Sigmoid colon (tissue), 7 donors: ENCODE data around the gene C14orf132. TPM values are rescaled to one million over a fixed set of nuclear protein-coding genes. Genes with fewer than 3 reads are reported as not detected.

Source experiments
- DNase-seq: peaks from one replicate; pipeline ENCODE4 v3.0.0-alpha.2; 2019
- H3K27ac ChIP-seq, 4 donors: fragments of 200-600 bp; sonication (generic); one replicate each; pipeline ENCODE4 v1.5.1; 2016 to 2019; ENCODE audit warnings: mild to moderate bottlenecking in 1 of 4
- H3K27me3 ChIP-seq, 3 donors: fragments of 200-600 bp; sonication (generic); one replicate each; pipeline ENCODE4 v1.5.1; 2019; ENCODE audit warnings: mild to moderate bottlenecking in 1 of 3
- H3K36me3 ChIP-seq, 4 donors: fragments of 200-600 bp; sonication (generic); one replicate each; pipeline ENCODE4 v1.5.1; 2016 to 2019
- H3K4me1 ChIP-seq, 4 donors: fragments of 200-600 bp; sonication (generic); one replicate each; pipeline ENCODE4 v1.5.1; 2017 to 2019
- H3K4me3 ChIP-seq, 4 donors: fragments of 200-600 bp; sonication (generic); one replicate each; pipeline ENCODE4 v1.5.1; 2017 to 2019; ENCODE audit warnings: mild to moderate bottlenecking in 2 of 4, moderate library complexity in 1 of 4
- H3K9me3 ChIP-seq, 4 donors: fragments of 200-600 bp in 3 of 4; sonication (generic) in 3 of 4; one replicate each; pipeline versions ENCODE4 v1.5.1 to v1.6.1; 2013 to 2019
- EP300 ChIP-seq, 4 donors: sonication (generic); formaldehyde crosslinking; IDR thresholded peaks; one replicate each; pipeline ENCODE4 v1.6.1; 2017; ENCODE audit warnings: antibody characterized with exemption in 4 of 4
- POLR2A ChIP-seq, 2 donors: fragments of 450-650 bp; IDR thresholded peaks; one replicate each; pipeline ENCODE4 v1.6.1; 2016; ENCODE audit warnings: antibody characterized with exemption in 2 of 2, mild to moderate bottlenecking in 2 of 2, moderate library complexity in 2 of 2
- POLR2AphosphoS5 ChIP-seq, 4 donors: sonication (generic); formaldehyde crosslinking; IDR thresholded peaks; one replicate each; pipeline ENCODE4 v1.6.1; 2017; ENCODE audit warnings: antibody characterized with exemption in 4 of 4
- WGBS, 2 donors: extraction: QIAGEN DNeasy Blood & Tissue Kit; methylation state at CpG; one replicate each; pipeline ENCODE4 v1.1.7; 2013; 5-methylcytosine and 5-hydroxymethylcytosine counted together
- intact Hi-C: fragments of 100-400 bp; cut with DNase I; formaldehyde crosslinking; loops from one replicate; pipeline ENCODE4 v1.15.1; 2023
- polyA plus RNA-seq, 3 donors: library from polyadenylated mRNA; stranded (reverse); fragments of 200-250 nt; gene quantifications; one replicate each; pipeline ENCODE4 v1.2.3, GENCODE V29; 2013
- total RNA-seq, 4 donors: library from RNA; depleted of rRNA; stranded (reverse); fragments of >200 nt; gene quantifications; one replicate each; pipeline ENCODE4 v1.1.0, GENCODE V29; 2016
- TF ChIP-seq, protein P1 (sequence below), 4 experiments: fragments of 450-650 bp in 3 of 4; fragments of 200-600 bp in 1 of 4; IDR thresholded peaks; one replicate each; pipeline ENCODE4 v1.5.1; 2016 to 2019; ENCODE audit warnings: antibody characterized with exemption in 4 of 4, mild to moderate bottlenecking in 3 of 4, moderate library complexity in 2 of 4
- donor health status: healthy with polysubstance abuse.
- donor health status: Bipolar disorder and iron deficiency.
- donor health status: healthy.

The C14orf132 gene
- total and polyA plus RNA-seq, 7 donors, result 2.4 to 30.4 (median 10.4) TPM

DNA sequence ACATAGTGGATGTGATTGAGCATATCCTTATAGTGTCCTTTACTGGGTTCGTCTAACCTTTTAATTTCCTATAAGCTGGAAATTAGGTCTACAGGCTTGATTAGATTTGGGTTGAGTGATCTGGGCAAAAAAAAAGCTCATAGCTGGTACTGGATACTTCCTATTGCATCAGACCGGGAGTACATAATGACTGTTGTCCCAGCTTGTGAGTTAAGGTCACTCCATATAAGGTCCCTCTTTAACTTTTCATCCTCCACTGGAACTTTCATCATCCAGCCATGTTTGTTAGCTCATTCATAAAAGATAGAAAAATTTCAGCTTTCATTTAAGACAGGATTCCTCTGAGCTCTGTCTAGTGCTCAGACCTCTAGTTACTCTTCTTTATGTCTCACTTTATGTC lies 80.8 kb downstream of the C14orf132 start:
- H3K4me3 ChIP-seq, result no peak overlapping the region
- no peak overlapping the region for H3K27ac ChIP-seq
- no peaks in the 10 kb centered on the region for H3K27me3 ChIP-seq
- WGBS, 2 donors, result 75 to 85% methylated on average over 2 of the region's 2 CpGs
- TF ChIP-seq, protein P1, sequence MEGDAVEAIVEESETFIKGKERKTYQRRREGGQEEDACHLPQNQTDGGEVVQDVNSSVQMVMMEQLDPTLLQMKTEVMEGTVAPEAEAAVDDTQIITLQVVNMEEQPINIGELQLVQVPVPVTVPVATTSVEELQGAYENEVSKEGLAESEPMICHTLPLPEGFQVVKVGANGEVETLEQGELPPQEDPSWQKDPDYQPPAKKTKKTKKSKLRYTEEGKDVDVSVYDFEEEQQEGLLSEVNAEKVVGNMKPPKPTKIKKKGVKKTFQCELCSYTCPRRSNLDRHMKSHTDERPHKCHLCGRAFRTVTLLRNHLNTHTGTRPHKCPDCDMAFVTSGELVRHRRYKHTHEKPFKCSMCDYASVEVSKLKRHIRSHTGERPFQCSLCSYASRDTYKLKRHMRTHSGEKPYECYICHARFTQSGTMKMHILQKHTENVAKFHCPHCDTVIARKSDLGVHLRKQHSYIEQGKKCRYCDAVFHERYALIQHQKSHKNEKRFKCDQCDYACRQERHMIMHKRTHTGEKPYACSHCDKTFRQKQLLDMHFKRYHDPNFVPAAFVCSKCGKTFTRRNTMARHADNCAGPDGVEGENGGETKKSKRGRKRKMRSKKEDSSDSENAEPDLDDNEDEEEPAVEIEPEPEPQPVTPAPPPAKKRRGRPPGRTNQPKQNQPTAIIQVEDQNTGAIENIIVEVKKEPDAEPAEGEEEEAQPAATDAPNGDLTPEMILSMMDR (IDR thresholded peaks at IDR 0.05), result no peak
- TF ChIP-seq POLR2A (IDR thresholded peaks at IDR 0.05) (no peak), POLR2AphosphoS5 (IDR thresholded peaks at IDR 0.05) (no peak), EP300 (IDR thresholded peaks at IDR 0.05) (no peak)
- no peaks in the 10 kb centered on the region for H3K9me3 ChIP-seq
- no peak for DNase-seq
- no peaks in the 10 kb centered on the region for H3K36me3 ChIP-seq
- H3K4me1 ChIP-seq, result peaks cover 0 to 8% (median 5%) of the 10 kb centered on the region in 4 donors
- intact Hi-C loops, result no loop called here

DNA sequence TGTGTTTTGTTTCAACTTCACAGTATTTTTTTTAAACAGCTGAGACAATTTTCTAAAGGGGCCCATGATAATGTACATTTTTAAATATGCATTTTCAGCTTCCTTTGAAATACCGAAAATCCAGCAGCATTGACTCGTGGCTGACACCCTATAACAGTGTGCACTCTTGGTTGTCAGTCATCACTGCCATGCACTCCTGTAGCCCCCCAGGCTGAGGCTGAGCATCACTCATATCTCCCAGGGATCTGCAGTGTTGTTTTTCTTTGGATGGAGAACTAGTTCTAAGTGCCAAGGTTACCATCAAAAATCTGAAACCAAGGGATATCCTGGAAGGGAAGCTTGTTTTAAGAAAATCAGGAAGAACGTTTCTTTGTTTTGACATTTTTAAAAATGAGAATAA lies 81.2 kb downstream of the C14orf132 start:
- TF ChIP-seq POLR2A (IDR thresholded peaks at IDR 0.05), result no peak
- TF ChIP-seq POLR2AphosphoS5 (IDR thresholded peaks at IDR 0.05), result no peak
- TF ChIP-seq, protein P1 (IDR thresholded peaks at IDR 0.05), result no peak
- TF ChIP-seq EP300 (IDR thresholded peaks at IDR 0.05), result no peak
- 78 to 89% methylated on average over 3 of the region's 3 CpGs for WGBS, 2 donors
- Histone ChIP-seq H3K36me3 (no peaks in the 10 kb centered on the region), H3K4me3 (no peak overlapping the region), H3K4me1 (peaks cover 0 to 9% (median 5%) of the 10 kb centered on the region in 4 donors), H3K27ac (no peak overlapping the region), H3K9me3 (no peaks in the 10 kb centered on the region), H3K27me3 (no peaks in the 10 kb centered on the region)
- no peak for DNase-seq
- intact Hi-C loops, result no loop called here

DNA sequence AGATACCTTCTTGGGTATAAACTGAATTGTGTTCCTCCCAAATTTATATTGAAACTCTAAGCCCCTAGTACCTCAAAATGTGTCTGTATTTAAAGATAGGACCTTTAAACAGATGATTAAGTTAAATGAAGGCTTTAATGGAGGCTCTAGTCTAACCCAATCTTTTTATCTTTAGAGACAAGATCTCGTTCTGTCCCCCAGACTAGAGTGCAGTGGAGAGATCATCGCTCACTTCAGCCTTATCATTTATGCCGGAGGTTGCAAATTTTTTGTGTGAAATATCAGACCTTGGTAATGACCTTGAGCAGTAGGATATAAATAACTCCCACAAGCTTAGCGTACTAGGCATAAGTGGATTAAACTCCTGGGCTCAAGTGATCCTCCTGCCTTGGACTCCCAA lies 81.8 kb downstream of the C14orf132 start:
- intact Hi-C loops, result no loop called here
- no peaks in the 10 kb centered on the region for H3K36me3 ChIP-seq
- H3K4me3 ChIP-seq, result no peak overlapping the region
- no peaks in the 10 kb centered on the region for H3K27me3 ChIP-seq
- 93 to 94% methylated on average over 4 of the region's 4 CpGs for WGBS, 2 donors
- no peaks in the 10 kb centered on the region for H3K9me3 ChIP-seq
- TF ChIP-seq POLR2AphosphoS5 (IDR thresholded peaks at IDR 0.05) (no peak), EP300 (IDR thresholded peaks at IDR 0.05) (no peak), POLR2A (IDR thresholded peaks at IDR 0.05) (no peak)
- TF ChIP-seq, protein P1 (IDR thresholded peaks at IDR 0.05), result no peak
- no peak overlapping the region for H3K27ac ChIP-seq
- no peak for DNase-seq
- peaks cover 0 to 13% (median 5%) of the 10 kb centered on the region in 4 donors for H3K4me1 ChIP-seq

DNA sequence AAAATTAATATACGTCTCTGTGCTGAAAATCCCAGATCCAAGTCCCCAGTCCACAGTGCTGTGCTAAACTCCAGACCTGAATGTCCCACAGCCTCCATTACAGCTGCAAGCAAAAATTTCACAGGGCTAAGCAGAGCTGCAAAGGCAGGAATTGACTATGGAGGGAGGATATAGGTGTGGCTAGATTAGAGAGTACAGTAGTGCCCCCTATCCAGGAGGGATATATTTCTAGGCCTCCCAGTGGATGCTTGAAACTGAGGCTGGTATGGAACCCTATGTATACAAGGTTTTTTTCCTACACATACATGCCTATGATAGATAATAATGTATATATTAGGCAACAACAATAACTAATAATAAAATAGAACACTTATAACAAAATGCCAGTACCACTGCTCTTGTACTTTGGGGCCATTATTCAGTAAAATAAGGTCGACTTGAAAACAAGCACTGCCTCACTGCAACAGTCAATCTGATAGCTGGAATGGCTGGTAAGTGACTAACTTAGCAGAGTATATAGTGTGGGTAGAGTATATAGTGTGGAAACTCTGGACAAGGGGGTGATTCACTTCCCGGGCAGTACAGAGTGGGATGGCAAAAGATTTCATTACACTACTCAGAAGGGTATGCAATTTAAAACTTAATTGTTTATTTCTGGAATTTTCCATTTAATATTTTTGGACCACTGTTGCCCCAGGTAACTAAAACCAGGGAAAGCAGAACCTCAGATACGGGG lies 82.7 kb downstream of the C14orf132 start:
- Histone ChIP-seq H3K4me1 (peaks cover 0 to 7% (median 3%) of the 10 kb centered on the region in 4 donors), H3K9me3 (no peaks in the 10 kb centered on the region), H3K36me3 (no peaks in the 10 kb centered on the region), H3K27ac (no peak overlapping the region), H3K4me3 (no peak overlapping the region), H3K27me3 (no peaks in the 10 kb centered on the region)
- no peak for DNase-seq
- 80 to 82% methylated on average over 4 of the region's 4 CpGs for WGBS, 2 donors
- TF ChIP-seq, protein P1 (IDR thresholded peaks at IDR 0.05), result no peak
- TF ChIP-seq POLR2AphosphoS5 (IDR thresholded peaks at IDR 0.05), result no peak
- TF ChIP-seq EP300 (IDR thresholded peaks at IDR 0.05), result no peak
- no peak for TF ChIP-seq POLR2A (IDR thresholded peaks at IDR 0.05)
- intact Hi-C loops, result no loop called here
